ENCODE results near the gene TESPA1.

- TF ChIP-seq CTCF (optimal IDR thresholded peaks at IDR 0.05 in 1 of 3, IDR thresholded peaks at IDR 0.05 in 1 of 3, conservative IDR thresholded peaks at IDR 0.05 in 1 of 3; ENCODE audit: extremely low read depth in 1 of 3, insufficient read depth in 2 of 3, low read length in 3 of 3) (no peak), EZH2 (IDR thresholded peaks at IDR 0.05; ENCODE audit: low read length) (no peak)
These were observed 51.9 kb downstream of the TESPA1 start for GRCh38 chr12:54932691-54933090.

Measured in keratinocyte (primary cell).